DMS114 treated with DMSO at 0.1 percent for 48 hours (cell line): ENCODE results near the gene BRD1.

Source experiments
- DNase-seq: peaks from one replicate; lab custom pipeline; 2025; ENCODE audit not compliant: unreplicated experiment; lab: John Stamatoyannopoulos, UW

BRD1 gene

GRCh38 chr22:49754696-49755630 is 72.7 kb downstream of the BRD1 start:
- DNase-seq, result no peak

DNA sequence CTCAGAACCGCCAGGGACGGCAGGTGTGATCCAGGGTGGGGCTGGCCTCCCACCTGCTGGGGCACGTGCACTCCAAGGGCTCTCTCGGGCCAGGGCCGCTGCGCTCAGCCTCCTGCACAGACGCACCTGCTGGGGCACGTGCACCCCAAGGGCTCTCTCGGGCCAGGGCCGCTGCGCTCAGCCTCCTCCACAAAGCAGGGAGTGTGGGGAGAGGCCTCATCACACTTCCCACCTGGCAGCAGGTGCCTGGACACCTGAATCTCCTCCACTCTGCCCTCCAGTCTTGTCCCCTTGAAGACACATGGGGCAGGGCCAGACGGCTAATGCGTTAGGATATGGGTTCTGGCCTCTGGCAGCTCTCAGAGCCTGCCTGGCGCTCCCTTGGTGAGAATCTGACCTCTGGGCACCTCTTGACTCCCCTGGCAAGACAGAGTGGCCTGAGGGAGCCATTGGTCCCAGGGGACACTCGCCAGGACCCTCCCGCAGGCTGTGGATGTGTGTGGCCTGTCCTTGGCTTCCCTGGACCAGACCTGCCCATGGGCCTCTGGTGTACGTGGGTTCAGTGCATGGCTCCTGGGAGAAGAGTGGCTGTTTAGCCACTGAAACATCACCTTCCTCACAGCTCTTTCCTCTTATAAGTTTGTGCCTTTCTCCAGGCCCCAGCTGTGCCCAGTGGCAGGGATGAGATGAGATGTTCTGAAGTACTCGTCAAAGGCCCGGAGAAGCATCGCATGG is 73.5 kb downstream of the BRD1 start:
- no peak for DNase-seq

DNA sequence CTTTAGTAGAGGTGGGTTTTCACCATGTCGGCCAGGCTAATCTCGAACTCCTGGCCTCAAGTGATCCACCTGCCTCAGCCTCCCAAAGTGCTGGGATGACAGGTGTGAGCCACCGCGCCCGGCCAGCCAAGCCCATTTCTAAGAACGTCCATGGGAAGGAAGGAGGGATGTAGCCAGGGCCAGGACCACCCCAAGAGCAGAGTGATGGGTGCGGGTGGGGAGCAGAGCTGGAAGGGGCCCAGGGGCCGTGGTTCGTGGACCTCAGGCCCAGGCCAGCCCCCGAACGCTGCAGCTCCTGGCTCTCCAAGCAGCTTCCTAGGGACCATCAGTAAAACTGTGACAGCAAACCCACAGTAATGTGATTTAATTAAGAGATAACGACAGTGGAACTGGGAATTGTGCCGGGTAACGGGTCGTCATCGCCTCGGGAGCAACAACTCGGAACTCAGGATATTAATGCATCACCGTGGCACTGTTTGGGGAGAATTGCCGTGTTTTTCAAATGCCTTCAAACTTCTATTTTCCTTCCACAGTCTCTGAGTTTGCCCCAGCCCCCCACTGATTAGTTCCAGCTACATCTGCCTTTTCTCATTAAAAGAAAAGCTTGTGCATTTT is 74.3 kb downstream of the BRD1 start:
- no peak for DNase-seq

- no peak for DNase-seq
Measured at GRCh38 chr22:49752598-49753091, 75.0 kb downstream of the BRD1 start.

DNA sequence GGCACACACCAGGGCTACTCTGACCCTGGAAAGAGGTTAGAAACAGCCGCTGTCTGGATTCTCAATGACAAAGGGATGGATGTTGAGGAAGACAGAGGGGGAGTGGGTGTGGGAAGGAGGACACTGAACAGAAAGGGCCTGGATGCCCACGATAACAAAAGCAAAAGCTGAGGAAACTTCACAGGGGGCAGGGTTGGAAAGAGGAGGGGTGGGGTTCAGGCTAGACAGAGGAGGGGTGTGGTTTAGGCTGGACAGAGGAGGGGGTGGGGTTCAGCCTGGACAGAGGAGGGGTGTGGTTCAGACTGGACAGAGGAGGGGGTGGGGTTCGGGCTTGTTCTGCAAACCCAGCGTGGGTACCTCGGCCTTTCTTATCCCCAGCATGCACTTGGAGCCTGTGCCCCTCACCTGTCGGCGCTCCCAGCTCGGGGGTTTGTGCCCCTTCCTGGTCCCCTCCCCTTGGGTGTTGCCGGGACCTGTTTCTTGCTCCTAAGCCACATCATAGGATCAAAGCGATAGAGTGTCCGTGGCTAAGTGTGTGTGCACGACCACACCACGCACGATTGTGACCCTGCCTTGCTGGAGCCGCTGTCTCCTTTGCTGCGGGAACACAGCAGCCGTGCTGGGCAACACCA is 75.6 kb downstream of the BRD1 start:
- no peak for DNase-seq

DNA sequence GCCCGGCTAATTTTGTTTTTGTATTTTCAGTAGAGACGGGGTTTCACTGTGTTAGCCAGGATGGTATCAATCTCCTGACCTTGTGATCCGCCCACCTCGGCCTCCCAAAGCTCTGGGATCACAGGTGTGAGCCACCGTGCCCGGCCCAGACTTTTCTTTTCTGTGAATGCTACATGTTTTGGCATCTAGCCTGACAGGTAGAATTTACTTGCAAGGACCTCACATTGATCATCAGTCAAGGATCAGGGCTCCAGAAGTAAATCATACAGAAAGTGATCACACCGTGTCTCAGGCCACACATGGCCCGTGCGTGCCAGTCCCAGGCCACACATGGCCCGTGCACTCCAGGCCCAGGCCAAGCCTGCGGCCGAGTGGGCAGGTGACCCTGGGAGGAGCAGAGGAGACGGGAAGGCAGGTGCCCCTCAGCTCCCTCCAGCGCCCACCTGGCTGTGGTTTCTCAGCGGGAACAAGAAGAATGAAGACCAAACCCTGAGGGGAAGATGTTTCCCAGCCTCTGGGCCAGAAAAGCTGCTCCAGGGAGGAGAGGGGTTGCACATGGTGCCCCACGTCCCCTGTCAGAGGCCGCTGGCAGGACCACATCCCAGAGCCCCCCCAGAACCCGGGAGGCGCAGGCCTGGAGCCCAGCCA is 76.2 kb downstream of the BRD1 start:
- DNase-seq, result no peak

DNA sequence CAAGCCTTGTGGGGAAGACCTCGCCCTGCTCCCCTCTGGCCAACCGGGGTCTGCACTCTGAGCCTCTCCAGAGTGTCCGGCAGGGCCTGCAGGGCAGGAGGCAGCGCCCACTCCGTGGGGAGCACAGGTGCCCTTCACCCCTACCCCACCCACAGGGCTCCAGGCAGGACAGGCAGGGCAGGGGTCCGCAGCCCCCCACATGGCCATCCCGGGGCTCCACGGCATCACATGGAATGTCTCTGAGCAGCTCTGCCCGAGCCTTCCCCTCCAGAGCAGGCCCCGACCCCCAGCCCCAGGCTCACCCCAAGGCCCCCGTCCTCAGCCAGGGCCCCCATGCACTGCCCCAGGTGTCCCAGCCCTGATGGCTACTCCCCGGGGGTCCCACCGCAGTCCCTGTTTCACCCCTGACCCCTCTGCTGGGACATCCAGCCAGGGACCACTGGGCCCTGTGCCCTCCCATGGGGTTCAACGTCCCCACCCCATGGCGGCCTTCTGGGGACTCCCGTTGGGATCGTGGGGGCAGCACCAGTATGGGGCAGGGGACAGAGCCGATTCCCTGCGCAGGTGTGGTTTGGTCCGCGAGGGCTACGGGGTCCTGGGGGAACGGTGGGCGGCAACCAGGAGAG is 77.7 kb downstream of the BRD1 start:
- no peak for DNase-seq

DNA sequence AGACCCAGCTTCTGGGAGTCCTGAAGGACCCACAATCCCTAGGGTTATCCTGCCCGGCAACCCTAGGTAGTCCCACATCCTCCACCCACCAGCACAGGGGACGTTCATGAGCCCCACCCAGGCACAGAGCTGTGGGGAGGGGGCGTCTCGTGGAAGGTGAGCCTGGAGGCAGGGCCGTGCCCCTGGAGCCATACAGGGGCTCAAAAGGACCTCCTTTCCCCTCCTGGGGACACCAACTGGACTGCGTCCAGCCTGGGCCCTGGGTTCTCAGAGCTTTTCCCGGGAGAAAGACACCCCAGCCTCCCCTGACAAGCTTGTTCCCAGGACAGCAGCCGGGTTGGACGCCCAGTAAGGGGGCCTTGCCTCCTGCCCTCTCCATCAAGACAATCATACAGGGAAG is 78.4 kb downstream of the BRD1 start:
- DNase-seq, result no peak

DNA sequence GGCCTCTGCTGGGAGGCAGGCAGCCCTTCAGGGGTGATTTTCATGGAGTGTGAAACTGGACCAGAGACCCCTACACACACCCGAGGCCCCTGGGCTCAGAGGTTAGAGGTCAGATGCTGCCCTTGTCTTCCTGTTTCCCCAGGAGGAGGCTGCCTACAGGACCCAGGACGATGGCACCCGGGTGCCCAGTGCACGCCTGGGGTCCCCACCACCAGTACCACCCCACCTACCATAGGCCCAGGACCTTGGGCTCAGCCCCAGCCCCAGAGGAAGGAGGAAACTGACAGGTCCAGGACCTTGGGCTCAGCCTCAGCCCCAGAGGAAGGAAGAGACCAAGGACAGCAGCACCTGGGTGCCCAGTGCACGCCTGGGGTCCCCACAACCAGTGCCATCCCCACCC is 79.2 kb downstream of the BRD1 start:
- no peak for DNase-seq

GRCh38 chr22:49747716-49748115 is 80.0 kb downstream of the BRD1 start:
- no peak for DNase-seq

- DNase-seq, result no peak
Measured at GRCh38 chr22:49747130-49747529, 80.5 kb downstream of the BRD1 start.

DNA sequence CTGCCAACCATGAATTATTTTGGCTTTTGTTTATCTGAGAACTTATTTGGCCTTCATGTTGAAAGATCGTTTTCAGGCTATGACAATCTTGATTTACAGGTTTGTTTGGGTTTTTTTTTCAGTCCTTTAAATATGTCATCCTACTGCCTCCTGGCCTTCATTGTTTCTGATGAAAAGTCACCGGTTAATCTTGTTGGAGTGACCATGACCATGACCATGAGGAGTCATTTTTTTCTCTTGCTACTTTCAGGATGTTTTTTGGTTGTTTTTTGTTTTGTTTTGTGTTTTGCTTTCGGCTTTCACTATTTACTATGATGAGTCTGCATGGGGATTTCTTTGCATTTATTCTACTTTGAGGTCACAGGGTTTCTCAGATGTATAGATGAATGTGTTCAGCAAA is 81.6 kb downstream of the BRD1 start:
- DNase-seq, result no peak

GRCh38 chr22:49740242-49740641 is 87.4 kb downstream of the BRD1 start:
- no peak for DNase-seq

DNA sequence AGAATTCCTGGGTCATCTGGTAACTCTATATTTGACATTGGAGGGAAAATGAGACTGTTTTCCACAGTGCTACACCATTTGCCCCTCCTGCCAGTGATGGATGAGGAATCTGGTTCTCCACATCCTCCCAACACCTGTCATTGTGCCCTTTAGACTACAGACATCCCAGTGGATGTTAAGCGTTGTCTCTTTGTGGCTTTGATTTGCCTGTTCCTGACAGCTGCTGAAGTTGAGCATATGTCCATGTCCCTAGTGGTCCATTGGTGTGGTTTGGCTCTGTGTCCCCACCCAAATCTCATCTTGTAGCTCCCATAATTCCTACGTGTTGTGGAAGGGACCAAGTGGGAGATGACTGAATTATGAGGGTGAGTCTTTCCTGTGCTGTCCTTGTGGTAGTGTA is 88.5 kb downstream of the BRD1 start:
- no peak for DNase-seq

- no peak for DNase-seq
Measured at GRCh38 chr22:49738566-49738965, 89.1 kb downstream of the BRD1 start.

- DNase-seq, result no peak
Measured at GRCh38 chr22:49738006-49738405, 89.7 kb downstream of the BRD1 start.

DNA sequence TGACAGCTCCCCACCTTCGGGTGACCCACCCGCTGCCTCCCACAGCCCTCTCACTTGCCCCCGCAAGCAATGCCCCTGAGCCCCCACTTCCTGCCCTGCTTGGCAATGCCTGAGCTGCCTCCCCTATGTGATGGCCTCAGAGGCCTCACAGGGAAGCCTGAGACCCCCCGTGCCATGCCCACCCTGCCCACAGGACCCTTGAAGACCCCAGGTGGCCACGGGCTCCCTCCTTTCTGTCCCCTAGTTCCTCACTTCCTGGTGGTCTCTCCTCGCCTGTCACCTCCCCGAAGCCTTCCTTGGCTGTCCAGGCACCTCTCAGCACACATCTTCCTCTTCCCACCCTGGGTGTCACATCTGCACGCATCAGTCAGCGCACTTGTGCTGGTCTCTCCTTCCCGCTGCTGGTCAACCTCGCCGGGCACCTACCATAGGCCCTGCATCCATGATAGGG is 90.5 kb downstream of the BRD1 start:
- DNase-seq, result no peak

GRCh38 chr22:49736538-49736937 is 91.1 kb downstream of the BRD1 start:
- DNase-seq, result no peak

- DNase-seq, result no peak
Measured at GRCh38 chr22:49735901-49736421, 91.7 kb downstream of the BRD1 start.

GRCh38 chr22:49735411-49735900 is 92.2 kb downstream of the BRD1 start:
- no peak for DNase-seq
